Gastrocnemius medialis (tissue), 4 donors: ENCODE data around the gene STARD13. TPM values are rescaled to one million over a fixed set of nuclear protein-coding genes. Genes with fewer than 3 reads are reported as not detected.

Experiments used
- ATAC-seq, 2 donors: fragments of 150-250 bp; one replicate each; pipeline ENCODE4 v1.9.1; 2016
- DNase-seq, 2 donors: peaks; one replicate each; pipeline ENCODE4 v3.0.0-alpha.2; 2019
- H3K27ac ChIP-seq, 4 donors: fragments of 200-600 bp; sonication (generic); 1 replicate in 1 of 4; 2 replicates in 3 of 4; pipeline ENCODE4 v1.5.1; 2016 to 2018; ENCODE audit warnings: mild to moderate bottlenecking in 2 of 4, moderate library complexity in 1 of 4
- H3K27me3 ChIP-seq, 3 donors: fragments of 200-600 bp; sonication (generic) in 2 of 3; 1 replicate in 1 of 3; 2 replicates in 2 of 3; pipeline versions ENCODE4 v1.5.1 to v1.6.0; 2016 to 2019; ENCODE audit warnings: mild to moderate bottlenecking in 1 of 3, moderate library complexity in 1 of 3
- H3K36me3 ChIP-seq, 2 donors: fragments of 200-600 bp; sonication (generic) in 1 of 2; one replicate each; pipeline ENCODE4 v1.5.1; 2017 to 2018
- H3K4me1 ChIP-seq, 2 donors: fragments of 200-600 bp; sonication (generic) in 1 of 2; one replicate each; pipeline ENCODE4 v1.5.1; 2016 to 2017; ENCODE audit warnings: mild to moderate bottlenecking in 2 of 2
- H3K4me3 ChIP-seq, 4 donors: fragments of 200-600 bp; sonication (generic) in 3 of 4; 1 replicate in 1 of 4; 2 replicates in 3 of 4; pipeline ENCODE4 v1.5.1; 2016 to 2019; ENCODE audit warnings: mild to moderate bottlenecking in 2 of 4
- H3K9me3 ChIP-seq, 3 donors: fragments of 200-600 bp; sonication (generic) in 2 of 3; 1 replicate in 1 of 3; 2 replicates in 2 of 3; pipeline ENCODE4 v1.5.1; 2016 to 2019
- POLR2A ChIP-seq, 2 donors: fragments of 450-650 bp; IDR thresholded peaks; one replicate each; pipeline ENCODE4 v1.6.1; 2017; ENCODE audit warnings: antibody characterized with exemption in 2 of 2, mild to moderate bottlenecking in 2 of 2, moderate library complexity in 2 of 2
- in situ Hi-C, 4 donors: fragments of 200-750 bp; cut with MboI; loops; one replicate each; pipeline versions ENCODE4 v1.15.0 to v1.8.0; 2017; ENCODE audit warnings: low sequenced_read_pairs in 4 of 4
- intact Hi-C: fragments of 100-400 bp; cut with DNase I; formaldehyde crosslinking; loops from one replicate; pipeline ENCODE4 v1.15.1; 2023; ENCODE audit warnings: low total_unique reads
- total RNA-seq, 4 donors: library from RNA; depleted of rRNA; stranded (reverse); fragments of >200 nt; gene quantifications; one replicate each; pipeline versions ENCODE4 v1.1.0 to v1.2.3, GENCODE V29; 2016
- TF ChIP-seq, protein P1 (sequence below), 5 experiments: fragments of 450-650 bp in 3 of 5; fragments of 200-600 bp in 2 of 5; sonication (generic) in 2 of 5; IDR thresholded peaks in 4 of 5; conservative IDR thresholded peaks in 1 of 5; 1 replicate in 4 of 5; 2 replicates in 1 of 5; pipeline ENCODE4 v1.5.1; 2016 to 2019; ENCODE audit warnings: antibody characterized with exemption in 5 of 5, mild to moderate bottlenecking in 3 of 5, moderate library complexity in 3 of 5

The STARD13 gene
- total RNA-seq, 4 donors from 2014 or later: 7.7 to 19.3 (median 12.0) TPM

- TF ChIP-seq POLR2A (IDR thresholded peaks at IDR 0.05): no peak
- TF ChIP-seq, protein P1, sequence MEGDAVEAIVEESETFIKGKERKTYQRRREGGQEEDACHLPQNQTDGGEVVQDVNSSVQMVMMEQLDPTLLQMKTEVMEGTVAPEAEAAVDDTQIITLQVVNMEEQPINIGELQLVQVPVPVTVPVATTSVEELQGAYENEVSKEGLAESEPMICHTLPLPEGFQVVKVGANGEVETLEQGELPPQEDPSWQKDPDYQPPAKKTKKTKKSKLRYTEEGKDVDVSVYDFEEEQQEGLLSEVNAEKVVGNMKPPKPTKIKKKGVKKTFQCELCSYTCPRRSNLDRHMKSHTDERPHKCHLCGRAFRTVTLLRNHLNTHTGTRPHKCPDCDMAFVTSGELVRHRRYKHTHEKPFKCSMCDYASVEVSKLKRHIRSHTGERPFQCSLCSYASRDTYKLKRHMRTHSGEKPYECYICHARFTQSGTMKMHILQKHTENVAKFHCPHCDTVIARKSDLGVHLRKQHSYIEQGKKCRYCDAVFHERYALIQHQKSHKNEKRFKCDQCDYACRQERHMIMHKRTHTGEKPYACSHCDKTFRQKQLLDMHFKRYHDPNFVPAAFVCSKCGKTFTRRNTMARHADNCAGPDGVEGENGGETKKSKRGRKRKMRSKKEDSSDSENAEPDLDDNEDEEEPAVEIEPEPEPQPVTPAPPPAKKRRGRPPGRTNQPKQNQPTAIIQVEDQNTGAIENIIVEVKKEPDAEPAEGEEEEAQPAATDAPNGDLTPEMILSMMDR (IDR thresholded peaks at IDR 0.05 in 4 of 5, conservative IDR thresholded peaks at IDR 0.05 in 1 of 5): no peak
- no peaks in the 10 kb centered on the region for H3K9me3 ChIP-seq
- no peaks in the 10 kb centered on the region for H3K36me3 ChIP-seq
- DNase-seq: no peak
- in situ Hi-C loops: no loop called here
- peak overlapping the region in 1 of 4 donors; percentile 12 for H3K27ac ChIP-seq
- intact Hi-C loops: no loop called here
- peaks cover 5 to 15% of the 10 kb centered on the region in 2 donors for H3K4me1 ChIP-seq
- no peak overlapping the region for H3K4me3 ChIP-seq
- H3K27me3 ChIP-seq: no peaks in the 10 kb centered on the region
- no peak for ATAC-seq
Measured at GRCh38 chr13:33053397-33054066, 232.0 kb downstream of the STARD13 start.
